ENCODE measurements around the gene THSD4. TPM values are rescaled to one million over a fixed set of nuclear protein-coding genes. Genes with fewer than 3 reads are reported as not detected.

Gene THSD4
- polyA plus RNA-seq, 1 donor from 2014 or later: 0.46 TPM

GRCh38 chr15:71779073-71779797 is 664.0 kb downstream of the THSD4 start:
- H3K27me3 ChIP-seq (ENCODE audit: insufficient read depth, low read depth, low read length): no peaks in the 10 kb centered on the region
- H3K9me2 ChIP-seq (ENCODE audit: insufficient read depth, low read length): no peaks in the 10 kb centered on the region
- no peak overlapping the region for H3K27ac ChIP-seq (ENCODE audit: low read length)
- H3K9ac ChIP-seq (ENCODE audit: low read length): no peak overlapping the region
- no peaks in the 10 kb centered on the region for H3F3A ChIP-seq (ENCODE audit: insufficient read depth, low read length, poor library complexity, severe bottlenecking)
- no peak for TF ChIP-seq SMC3 (conservative IDR thresholded peaks at IDR 0.05; ENCODE audit: poor library complexity)
- TF ChIP-seq REST (IDR thresholded peaks at IDR 0.05; ENCODE audit: borderline replicate concordance): no peak
- TF ChIP-seq EZH2 (IDR thresholded peaks at IDR 0.05; ENCODE audit: borderline replicate concordance, insufficient read depth, low read length, poor library complexity, severe bottlenecking): no peak
- TF ChIP-seq RAD21 (conservative IDR thresholded peaks at IDR 0.05): no peak
- TF ChIP-seq POLR2AphosphoS5 (IDR thresholded peaks at IDR 0.05): no peak
- no peak for TF ChIP-seq TAF1 (IDR thresholded peaks at IDR 0.05; ENCODE audit: low read depth)
- TF ChIP-seq EP300 (conservative IDR thresholded peaks at IDR 0.05; ENCODE audit: poor library complexity, severe bottlenecking): no peak
- no peak for TF ChIP-seq CTCF (IDR thresholded peaks at IDR 0.05; ENCODE audit: poor library complexity, severe bottlenecking)
- H3K4me3 ChIP-seq (ENCODE audit: low read length): no peak overlapping the region
- no peaks in the 10 kb centered on the region for H3K36me3 ChIP-seq (ENCODE audit: insufficient read depth, low read length)
- H3K79me2 ChIP-seq (replicated peaks; ENCODE audit: insufficient read depth, low read length): no peaks in the 10 kb centered on the region
- no peaks in the 10 kb centered on the region for H4K20me1 ChIP-seq (ENCODE audit: insufficient read depth)
- no peaks in the 10 kb centered on the region for H3K9me3 ChIP-seq (ENCODE audit: low read length)
- H3K4me2 ChIP-seq (ENCODE audit: low read length): no peak overlapping the region
- no peak overlapping the region for H2AFZ ChIP-seq (ENCODE audit: low read depth, low read length)

GRCh38 chr15:71780115-71780976 is 665.1 kb downstream of the THSD4 start:
- H3K79me2 ChIP-seq (replicated peaks; ENCODE audit: insufficient read depth, low read length): no peaks in the 10 kb centered on the region
- H3K36me3 ChIP-seq (ENCODE audit: insufficient read depth, low read length): no peaks in the 10 kb centered on the region
- H3K4me2 ChIP-seq (ENCODE audit: low read length): no peak overlapping the region
- no peak overlapping the region for H3K9ac ChIP-seq (ENCODE audit: low read length)
- TF ChIP-seq SMC3 (conservative IDR thresholded peaks at IDR 0.05; ENCODE audit: poor library complexity) (peak; percentile 53), CTCF (IDR thresholded peaks at IDR 0.05; ENCODE audit: poor library complexity, severe bottlenecking) (peak; percentile 63), TAF1 (IDR thresholded peaks at IDR 0.05; ENCODE audit: low read depth) (no peak), POLR2AphosphoS5 (IDR thresholded peaks at IDR 0.05) (no peak), RAD21 (conservative IDR thresholded peaks at IDR 0.05) (peak; percentile 27)
- H3K27ac ChIP-seq (ENCODE audit: low read length): no peak overlapping the region
- no peaks in the 10 kb centered on the region for H4K20me1 ChIP-seq (ENCODE audit: insufficient read depth)
- no peaks in the 10 kb centered on the region for H3K9me2 ChIP-seq (ENCODE audit: insufficient read depth, low read length)
- H3F3A ChIP-seq (ENCODE audit: insufficient read depth, low read length, poor library complexity, severe bottlenecking): no peaks in the 10 kb centered on the region
- H2AFZ ChIP-seq (ENCODE audit: low read depth, low read length): no peak overlapping the region
- no peaks in the 10 kb centered on the region for H3K9me3 ChIP-seq (ENCODE audit: low read length)
- no peak overlapping the region for H3K4me3 ChIP-seq (ENCODE audit: low read length)
- H3K27me3 ChIP-seq (ENCODE audit: insufficient read depth, low read depth, low read length): no peaks in the 10 kb centered on the region

Measured in neural cell (in vitro differentiated cells).